Measurements from ENCODE around the gene SLC39A11. TPM values are rescaled to one million over a fixed set of nuclear protein-coding genes. Genes with fewer than 3 reads are reported as not detected.

The SLC39A11 gene
- polyA plus RNA-seq, 3 donors from 2014 or later = 13.7 to 25.8 (median 16.2) TPM

DNA sequence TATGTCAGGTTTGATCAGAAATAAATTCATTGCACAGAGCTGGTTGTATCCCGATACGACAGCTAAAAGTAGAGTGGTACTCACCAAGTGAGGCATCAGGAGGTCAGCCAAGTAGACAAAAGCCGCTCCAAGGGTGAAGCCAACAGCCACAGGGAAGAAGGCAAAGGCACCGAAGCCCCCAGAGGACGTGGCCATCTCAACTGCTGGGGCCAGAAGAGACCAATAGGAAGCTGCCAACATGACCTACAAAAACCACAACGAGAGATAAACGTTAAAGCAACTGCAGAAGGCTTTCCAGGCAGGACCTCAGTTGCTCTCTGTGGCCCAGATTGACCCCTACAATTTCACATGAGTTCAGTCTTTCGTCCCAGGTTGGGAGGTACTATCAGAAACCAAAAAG, 61.0 kb downstream of the SLC39A11 start:
- no peak overlapping the region for H3K4me3 Mint-ChIP-seq
- H3K27me3 Mint-ChIP-seq (ENCODE audit: low read depth in 3 of 3) = peaks cover 0 to 3% (median 2%) of the 10 kb centered on the region in 3 donors
- no peak for DNase-seq
- H3K4me1 Mint-ChIP-seq = no peaks in the 10 kb centered on the region
- peaks cover 4 to 14% (median 5%) of the 10 kb centered on the region in 3 donors for H3K36me3 Mint-ChIP-seq
- H3K9me3 Mint-ChIP-seq = no peaks in the 10 kb centered on the region
- H3K27ac Mint-ChIP-seq = no peak overlapping the region

DNA sequence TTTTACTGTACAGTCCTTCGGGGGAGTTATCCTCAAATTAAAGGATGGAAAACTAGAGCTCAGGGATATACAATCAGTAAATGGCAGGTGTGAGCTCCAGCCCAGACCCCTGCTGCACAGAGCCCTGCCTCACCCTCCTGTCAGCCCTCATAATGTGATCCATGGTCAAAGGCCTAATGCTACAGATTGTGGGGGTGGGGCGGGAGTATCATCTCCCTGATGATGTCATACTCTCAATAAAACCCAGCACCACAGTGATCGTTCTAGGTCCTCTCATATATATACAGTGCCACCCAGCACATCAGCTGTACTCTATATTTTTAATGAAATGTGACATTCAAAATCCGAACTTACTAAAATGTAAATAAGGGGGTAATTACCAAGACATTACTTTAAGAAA, 61.5 kb downstream of the SLC39A11 start:
- Mint-ChIP-seq H3K36me3 (peaks cover 4 to 15% (median 5%) of the 10 kb centered on the region in 3 donors), H3K4me3 (no peak overlapping the region), H3K4me1 (no peaks in the 10 kb centered on the region), H3K9me3 (no peaks in the 10 kb centered on the region), H3K27me3 (ENCODE audit: low read depth in 3 of 3) (peaks cover 0 to 3% (median 2%) of the 10 kb centered on the region in 3 donors), H3K27ac (no peak overlapping the region)
- no peak for DNase-seq

DNA sequence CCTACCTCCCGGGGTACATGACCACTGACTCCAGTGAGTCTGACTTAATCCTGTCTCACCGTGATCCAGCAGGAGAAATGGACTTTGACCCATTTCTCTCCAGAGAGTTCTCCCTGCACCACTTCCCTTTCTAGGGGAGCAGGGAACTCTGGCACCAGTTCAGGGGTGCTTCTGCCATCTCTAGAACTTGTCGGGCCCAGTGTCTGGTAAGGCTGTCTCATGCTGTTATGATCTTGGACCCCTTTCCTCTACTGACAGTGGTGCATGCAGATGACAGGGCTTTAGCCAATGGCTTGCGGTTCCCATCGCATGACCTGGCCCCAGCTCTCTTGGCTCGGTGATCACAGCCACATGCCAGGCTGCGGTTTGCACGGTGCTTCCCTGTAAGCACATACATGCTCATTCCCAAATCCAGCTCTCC, 62.0 kb downstream of the SLC39A11 start:
- Mint-ChIP-seq H3K4me3 (no peak overlapping the region), H3K4me1 (no peaks in the 10 kb centered on the region), H3K27me3 (ENCODE audit: low read depth in 3 of 3) (peaks cover 0 to 3% (median 2%) of the 10 kb centered on the region in 3 donors), H3K36me3 (peaks cover 5 to 18% (median 5%) of the 10 kb centered on the region in 3 donors), H3K27ac (no peak overlapping the region), H3K9me3 (no peaks in the 10 kb centered on the region)
- DNase-seq = no peak

DNA sequence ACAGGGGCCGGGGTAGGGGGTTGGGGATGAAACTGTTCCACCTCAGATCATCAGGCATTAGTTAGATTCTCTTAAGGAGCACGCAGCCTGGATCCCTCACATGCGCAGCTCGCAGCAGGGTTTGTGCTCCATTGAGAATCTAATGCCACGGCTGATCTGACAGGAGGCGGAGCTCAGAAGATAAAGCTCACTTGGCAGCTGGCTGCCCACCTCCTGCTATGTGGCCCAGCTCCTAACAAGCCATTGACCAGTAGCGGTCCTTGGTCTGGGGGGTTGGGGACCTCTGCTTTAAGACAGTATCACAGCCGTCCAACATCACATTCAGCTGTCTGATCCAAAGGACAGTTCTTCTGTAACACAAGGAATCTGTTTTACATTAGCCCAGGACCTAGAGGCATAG, 62.5 kb downstream of the SLC39A11 start:
- H3K4me3 Mint-ChIP-seq = no peak overlapping the region
- DNase-seq = no peak
- no peaks in the 10 kb centered on the region for H3K9me3 Mint-ChIP-seq
- H3K36me3 Mint-ChIP-seq = peaks cover 5 to 18% (median 8%) of the 10 kb centered on the region in 3 donors
- peaks cover 0 to 3% (median 2%) of the 10 kb centered on the region in 3 donors for H3K27me3 Mint-ChIP-seq (ENCODE audit: low read depth in 3 of 3)
- peaks cover 0 to 2% of the 10 kb centered on the region in 2 donors for H3K4me1 Mint-ChIP-seq
- no peak overlapping the region for H3K27ac Mint-ChIP-seq

DNA sequence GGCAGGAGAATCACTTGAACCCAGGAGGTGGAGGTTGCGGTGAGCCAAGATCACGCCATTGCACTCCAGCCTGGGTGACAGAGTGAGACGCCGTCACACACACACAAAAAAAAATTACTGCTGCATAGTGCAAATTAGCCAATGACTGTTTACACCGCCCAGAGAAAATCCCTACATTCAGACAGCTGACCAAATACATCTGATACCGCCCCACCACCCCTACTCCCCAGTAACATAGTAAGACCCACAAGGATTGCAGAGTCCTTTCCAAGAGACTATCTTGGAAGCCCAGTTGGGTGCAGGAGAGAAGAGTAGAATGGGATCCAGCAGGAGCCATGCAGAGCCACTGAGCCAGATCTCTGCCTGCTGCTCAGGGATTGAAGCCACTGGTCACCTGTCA, 63.5 kb downstream of the SLC39A11 start:
- Mint-ChIP-seq H3K36me3 (peaks cover 5 to 18% (median 8%) of the 10 kb centered on the region in 3 donors), H3K9me3 (no peaks in the 10 kb centered on the region), H3K27me3 (ENCODE audit: low read depth in 3 of 3) (peaks cover 0 to 3% (median 2%) of the 10 kb centered on the region in 3 donors), H3K27ac (no peak overlapping the region), H3K4me1 (peaks cover 0 to 2% of the 10 kb centered on the region in 2 donors), H3K4me3 (no peak overlapping the region)
- no peak for DNase-seq

DNA sequence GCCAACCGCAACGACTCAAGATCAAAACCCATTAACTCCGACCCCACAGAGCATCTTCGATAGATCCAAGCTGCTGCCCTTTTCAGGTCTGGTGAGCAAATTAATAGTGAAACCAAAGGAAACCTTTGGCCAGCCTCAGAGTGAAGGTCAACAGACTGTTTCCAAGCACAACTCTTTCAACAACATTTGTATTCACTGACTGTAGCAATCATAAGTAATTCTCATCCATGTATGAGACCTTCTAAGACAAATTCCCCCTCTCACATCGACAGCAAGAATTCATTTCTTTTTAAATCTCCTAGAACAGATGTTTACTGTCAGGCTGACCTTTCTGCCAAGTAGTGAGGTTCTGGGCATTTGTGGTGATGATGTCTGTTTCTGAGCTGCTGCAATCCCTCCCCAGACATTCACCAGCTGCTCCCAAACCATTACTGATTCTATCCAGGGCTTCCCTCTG, 64.2 kb downstream of the SLC39A11 start:
- Mint-ChIP-seq H3K36me3 (peaks cover 5 to 18% (median 8%) of the 10 kb centered on the region in 3 donors), H3K4me3 (no peak overlapping the region), H3K27me3 (ENCODE audit: low read depth in 3 of 3) (peaks cover 0 to 3% (median 0%) of the 10 kb centered on the region in 3 donors), H3K9me3 (no peaks in the 10 kb centered on the region), H3K4me1 (peaks cover 3 to 4% of the 10 kb centered on the region in 2 donors), H3K27ac (no peak overlapping the region)
- DNase-seq = no peak

DNA sequence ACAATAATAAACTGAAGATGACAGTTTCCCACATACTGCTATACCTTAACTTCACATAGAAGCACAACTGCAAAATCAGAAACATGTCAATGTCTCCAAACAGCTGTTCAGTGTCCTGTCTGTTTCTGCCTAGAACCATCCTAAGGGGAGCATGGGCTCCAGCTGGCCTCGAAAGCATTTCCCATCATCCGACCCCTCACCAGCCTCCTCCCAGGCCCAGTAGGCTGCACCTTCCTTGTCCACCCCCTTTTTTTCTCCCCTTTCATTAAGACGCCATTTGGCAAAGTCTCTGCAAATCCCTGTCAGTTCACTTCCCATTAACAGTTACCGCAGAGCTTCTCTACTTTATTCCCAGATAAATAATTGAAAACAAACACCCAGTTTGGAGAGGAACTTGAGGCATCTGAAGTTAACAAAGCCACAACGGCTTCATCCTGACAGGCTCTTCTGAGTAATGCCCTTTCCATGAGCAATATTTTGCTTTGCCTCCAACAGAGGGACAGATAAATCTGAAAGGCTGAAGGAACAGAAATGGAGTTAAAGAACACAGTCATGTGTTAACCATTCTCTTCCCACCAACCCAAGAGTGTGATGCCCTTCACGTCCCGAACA, 65.3 kb downstream of the SLC39A11 start:
- Mint-ChIP-seq H3K4me1 (peaks cover 14% of the 10 kb centered on the region in 2 donors), H3K9me3 (no peaks in the 10 kb centered on the region), H3K4me3 (no peak overlapping the region), H3K27me3 (ENCODE audit: low read depth in 3 of 3) (peaks cover 0 to 3% (median 0%) of the 10 kb centered on the region in 3 donors), H3K27ac (peak overlapping the region in 2 of 6 donors; percentile 13 to 15), H3K36me3 (peaks cover 10 to 20% (median 16%) of the 10 kb centered on the region in 3 donors)
- no peak for DNase-seq

DNA sequence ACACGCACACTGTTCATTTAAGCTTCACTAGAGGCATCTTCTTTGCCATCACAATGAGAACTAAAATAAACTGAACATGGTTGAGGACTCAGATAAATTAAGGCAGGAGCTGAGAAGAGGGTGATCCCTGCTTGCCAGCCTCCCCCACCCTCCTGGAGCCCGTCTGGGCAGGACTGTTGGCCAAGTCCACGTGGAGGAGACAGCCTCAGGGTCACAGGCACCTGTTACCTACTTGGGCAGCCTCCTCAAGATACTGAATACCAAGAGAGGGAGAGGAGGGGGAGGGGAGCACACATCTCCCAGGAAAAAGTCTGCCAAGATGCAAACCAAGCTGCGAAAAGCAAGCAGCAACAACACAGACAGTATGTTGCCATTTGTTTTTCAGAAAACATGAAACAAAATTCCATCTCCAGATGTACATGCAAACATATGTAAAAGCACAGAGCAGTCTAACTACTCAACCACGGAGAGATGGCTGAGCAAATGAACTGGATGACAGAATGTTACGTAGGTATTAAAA, 67.4 kb downstream of the SLC39A11 start:
- Mint-ChIP-seq H3K27me3 (ENCODE audit: low read depth in 3 of 3) (peaks cover 0 to 2% (median 0%) of the 10 kb centered on the region in 3 donors), H3K4me1 (peaks cover 25 to 29% of the 10 kb centered on the region in 2 donors), H3K9me3 (peaks cover 0 to 2% (median 0%) of the 10 kb centered on the region in 6 donors), H3K36me3 (peaks cover 6 to 21% (median 12%) of the 10 kb centered on the region in 3 donors), H3K27ac (no peak overlapping the region), H3K4me3 (no peak overlapping the region)
- DNase-seq = no peak

DNA sequence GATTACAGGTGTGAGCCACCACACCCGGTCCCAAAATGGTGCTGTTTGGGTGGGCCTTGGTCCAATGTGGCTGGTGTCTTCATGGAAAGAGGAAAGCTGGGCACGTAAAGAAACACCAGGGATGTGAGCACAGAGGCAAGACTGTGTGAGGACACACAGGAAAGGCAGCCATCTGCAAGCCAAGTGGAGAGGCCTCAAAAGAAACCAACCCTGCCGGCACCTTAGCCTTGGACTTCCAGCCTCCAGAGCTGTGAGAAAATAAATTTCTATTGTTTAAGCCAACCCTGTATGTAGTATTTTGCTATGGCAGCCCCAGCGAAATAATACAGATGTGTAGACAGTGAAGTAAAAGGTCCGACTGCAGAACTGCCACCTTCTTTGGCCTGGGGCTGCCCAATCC, 68.7 kb downstream of the SLC39A11 start:
- Mint-ChIP-seq H3K27me3 (ENCODE audit: low read depth in 3 of 3) (no peaks in the 10 kb centered on the region), H3K36me3 (peaks cover 11 to 24% (median 14%) of the 10 kb centered on the region in 3 donors), H3K27ac (peak overlapping the region in 1 of 6 donors; percentile 27), H3K4me3 (no peak overlapping the region), H3K4me1 (peaks cover 25 to 35% of the 10 kb centered on the region in 2 donors), H3K9me3 (peaks cover 2 to 8% (median 5%) of the 10 kb centered on the region in 6 donors)
- DNase-seq = no peak

DNA sequence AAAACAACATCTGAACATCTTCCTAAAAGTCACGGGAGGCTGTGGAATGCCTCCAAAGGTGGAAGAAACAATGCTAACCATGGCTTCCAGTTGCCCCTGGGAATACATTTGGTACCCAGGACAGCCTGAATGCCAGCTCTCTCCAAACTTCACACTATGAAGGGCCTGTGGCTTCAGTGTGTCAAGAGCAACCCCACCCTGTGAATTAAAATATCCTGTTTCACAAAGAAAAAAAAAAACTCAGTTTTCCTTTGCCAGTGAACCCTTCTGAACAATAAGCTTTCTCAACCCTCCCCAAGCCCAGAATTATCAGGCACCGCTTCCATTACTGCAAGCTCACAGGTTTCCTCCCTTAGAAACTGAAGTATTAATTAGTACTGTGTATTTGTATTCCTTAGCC, 69.8 kb downstream of the SLC39A11 start:
- H3K9me3 Mint-ChIP-seq = peaks cover 6 to 17% (median 12%) of the 10 kb centered on the region in 6 donors
- peaks cover 15 to 20% (median 18%) of the 10 kb centered on the region in 3 donors for H3K36me3 Mint-ChIP-seq
- H3K4me3 Mint-ChIP-seq = peak overlapping the region; percentile 9 to 80 (median 46)
- peak overlapping the region; percentile 15 to 80 (median 56) for H3K27ac Mint-ChIP-seq
- peaks cover 25 to 35% of the 10 kb centered on the region in 2 donors for H3K4me1 Mint-ChIP-seq
- DNase-seq = no peak
- H3K27me3 Mint-ChIP-seq (ENCODE audit: low read depth in 3 of 3) = no peaks in the 10 kb centered on the region

DNA sequence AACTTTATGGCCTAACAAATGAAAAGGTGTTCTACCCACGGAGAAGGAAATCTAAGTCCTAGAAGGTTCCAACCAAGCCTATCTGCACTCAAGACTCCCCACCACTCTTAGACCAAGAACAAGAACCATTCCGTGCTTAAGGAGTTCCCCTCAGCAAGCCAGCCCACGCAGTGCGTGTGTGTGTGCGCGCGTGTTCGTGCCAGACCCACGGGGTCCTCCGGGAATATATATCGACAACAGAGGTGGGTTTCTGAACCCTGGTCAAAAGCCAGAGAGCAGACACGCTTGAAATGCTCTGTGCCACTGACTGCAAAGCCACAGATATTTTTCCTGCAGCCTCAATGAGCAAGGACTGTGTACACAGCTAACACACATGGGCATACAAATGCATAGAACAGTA, 70.7 kb downstream of the SLC39A11 start:
- Mint-ChIP-seq H3K4me3 (peak overlapping the region in 2 of 5 donors; percentile 17 to 48), H3K9me3 (peaks cover 6 to 23% (median 13%) of the 10 kb centered on the region in 6 donors), H3K27me3 (ENCODE audit: low read depth in 3 of 3) (peaks cover 0 to 2% (median 0%) of the 10 kb centered on the region in 3 donors), H3K36me3 (peaks cover 18 to 24% (median 23%) of the 10 kb centered on the region in 3 donors), H3K4me1 (peaks cover 25 to 35% of the 10 kb centered on the region in 2 donors), H3K27ac (peak overlapping the region in 1 of 6 donors; percentile 67)
- DNase-seq = no peak

DNA sequence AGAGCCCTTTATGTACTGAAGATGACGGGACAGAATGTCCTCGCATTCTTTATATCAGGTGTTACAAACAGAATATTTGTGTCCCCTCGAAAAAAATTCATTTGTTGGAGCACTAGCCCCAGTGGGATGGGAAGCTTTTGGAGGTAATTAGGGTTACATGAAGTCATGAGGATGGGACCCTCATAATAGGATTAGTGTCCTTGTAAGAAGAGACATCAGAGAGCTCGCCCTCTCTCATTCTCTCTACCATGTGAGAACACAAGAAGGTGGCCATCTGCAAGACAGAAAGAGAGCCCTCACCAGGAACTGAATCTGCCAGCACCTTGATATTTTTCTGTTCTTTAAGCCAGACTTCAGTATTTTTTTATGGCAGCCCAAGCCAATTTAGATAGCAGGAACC, 72.4 kb downstream of the SLC39A11 start:
- Mint-ChIP-seq H3K4me1 (peaks cover 23 to 38% of the 10 kb centered on the region in 2 donors), H3K9me3 (peaks cover 6 to 24% (median 13%) of the 10 kb centered on the region in 6 donors), H3K36me3 (peaks cover 19 to 21% (median 21%) of the 10 kb centered on the region in 3 donors), H3K27me3 (ENCODE audit: low read depth in 3 of 3) (peaks cover 0 to 2% (median 0%) of the 10 kb centered on the region in 3 donors), H3K27ac (peak overlapping the region in 1 of 6 donors; percentile 53), H3K4me3 (no peak overlapping the region)
- DNase-seq = no peak

DNA sequence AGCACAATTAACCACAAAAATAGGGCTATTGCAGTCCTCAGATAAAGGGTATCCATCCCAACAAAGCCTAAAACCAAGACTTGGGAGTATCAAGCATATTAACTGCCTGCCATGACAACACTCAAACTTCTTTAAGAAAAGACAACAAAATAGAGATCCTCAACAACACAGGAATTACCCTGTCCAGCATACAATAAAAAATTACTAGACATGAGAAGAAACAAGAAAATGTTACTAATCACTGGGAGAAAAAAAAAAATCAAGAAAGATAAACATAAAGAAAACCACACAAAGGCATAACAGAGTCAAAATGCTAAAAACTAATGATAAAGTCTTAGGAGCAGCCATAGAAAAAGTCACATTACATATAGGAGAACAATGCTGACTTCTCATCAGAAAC, 73.9 kb downstream of the SLC39A11 start:
- Mint-ChIP-seq H3K4me3 (no peak overlapping the region), H3K27me3 (ENCODE audit: low read depth in 3 of 3) (peaks cover 0 to 2% (median 0%) of the 10 kb centered on the region in 3 donors), H3K27ac (no peak overlapping the region), H3K36me3 (peaks cover 19 to 21% (median 21%) of the 10 kb centered on the region in 3 donors), H3K9me3 (peaks cover 6 to 24% (median 13%) of the 10 kb centered on the region in 6 donors), H3K4me1 (peaks cover 23 to 47% of the 10 kb centered on the region in 2 donors)
- DNase-seq = no peak

DNA sequence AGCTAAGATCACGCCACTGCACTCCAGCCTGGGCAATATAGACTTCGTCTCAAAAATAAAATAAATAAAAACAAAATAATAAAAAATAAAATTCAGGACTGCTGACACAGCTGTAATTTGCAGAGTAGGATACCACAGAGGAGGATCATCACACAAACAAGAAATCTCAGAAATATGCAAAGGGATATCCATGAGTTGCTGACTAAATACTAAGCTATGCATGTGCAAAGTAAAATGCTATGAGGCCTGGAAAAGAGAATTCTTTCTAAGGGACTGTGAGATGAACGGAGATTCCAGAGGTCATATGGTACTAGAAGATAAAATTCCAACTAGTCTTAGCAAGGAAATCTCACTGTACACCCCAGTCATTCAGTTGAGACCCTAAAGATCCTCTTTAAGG, 74.8 kb downstream of the SLC39A11 start:
- no peak overlapping the region for H3K4me3 Mint-ChIP-seq
- H3K27ac Mint-ChIP-seq = no peak overlapping the region
- peaks cover 16 to 37% of the 10 kb centered on the region in 2 donors for H3K4me1 Mint-ChIP-seq
- peaks cover 0 to 2% (median 0%) of the 10 kb centered on the region in 3 donors for H3K27me3 Mint-ChIP-seq (ENCODE audit: low read depth in 3 of 3)
- H3K9me3 Mint-ChIP-seq = peaks cover 6 to 24% (median 14%) of the 10 kb centered on the region in 6 donors
- DNase-seq = no peak
- H3K36me3 Mint-ChIP-seq = peaks cover 14 to 18% (median 14%) of the 10 kb centered on the region in 3 donors
